Liver (tissue), 9 donors: ENCODE results near the gene OR10A7. TPM values are rescaled to one million over a fixed set of nuclear protein-coding genes. Genes with fewer than 3 reads are reported as not detected.
A peak's percentile ranks its signal among the peaks of the same experiment; 100 is the strongest.

Source experiments
- DNase-seq: peaks from one replicate; pipeline ENCODE4 v3.0.0-alpha.2; 2017; ENCODE audit warnings: low spot score
- H3K27ac ChIP-seq, 2 donors: one replicate each; pipeline ENCODE4 v1.7.0; 2013; ENCODE audit warnings: inconsistent platforms in 2 of 2, low read length in 2 of 2, control low read depth in 1 of 2, low read depth in 1 of 2, mild to moderate bottlenecking in 1 of 2
- H3K27me3 ChIP-seq, 4 donors: one replicate each; pipeline versions ENCODE4 v1.6.1 to v1.7.0; 2013; ENCODE audit warnings: low read length in 3 of 4, inconsistent platforms in 1 of 4, mild to moderate bottlenecking in 1 of 4, moderate library complexity in 1 of 4; ENCODE audit not compliant: control insufficient read depth in 4 of 4, insufficient read depth in 4 of 4
- H3K36me3 ChIP-seq, 4 donors: one replicate each; pipeline versions ENCODE4 v1.6.1 to v1.7.0; 2013; ENCODE audit warnings: low read length in 3 of 4, mild to moderate bottlenecking in 3 of 4, low read depth in 1 of 4, moderate library complexity in 1 of 4; ENCODE audit not compliant: control insufficient read depth in 4 of 4, insufficient read depth in 3 of 4
- H3K4me1 ChIP-seq, 4 donors: one replicate each; pipeline versions ENCODE4 v1.6.1 to v1.7.0; 2013; ENCODE audit warnings: low read length in 3 of 4, mild to moderate bottlenecking in 3 of 4, moderate library complexity in 1 of 4; ENCODE audit not compliant: control insufficient read depth in 4 of 4, insufficient read depth in 4 of 4
- H3K4me3 ChIP-seq, 3 donors: one replicate each; pipeline versions ENCODE4 v1.6.1 to v1.7.0; 2013; ENCODE audit warnings: low read length in 3 of 3, control low read depth in 1 of 3, low read depth in 1 of 3, mild to moderate bottlenecking in 1 of 3
- H3K9ac ChIP-seq, 2 donors: one replicate each; pipeline ENCODE4 v1.7.0; 2013; ENCODE audit warnings: low read length in 2 of 2, mild to moderate bottlenecking in 2 of 2, moderate library complexity in 2 of 2, control low read depth in 1 of 2, low read depth in 1 of 2
- H3K9me3 ChIP-seq, 4 donors: one replicate each; pipeline versions ENCODE4 v1.6.1 to v1.7.0; 2013; ENCODE audit warnings: low read length in 3 of 4; ENCODE audit not compliant: control insufficient read depth in 4 of 4
- FOXA2 ChIP-seq: IDR thresholded peaks from 2 replicates; pipeline ENCODE4 v1.6.1; 2016; ENCODE audit warnings: antibody characterized with exemption
- GABPA ChIP-seq, 2 donors: IDR thresholded peaks in 1 of 2; conservative IDR thresholded peaks in 1 of 2; 2 replicates each; pipeline ENCODE4 v1.6.1; 2016; ENCODE audit warnings: antibody characterized with exemption in 2 of 2, mild to moderate bottlenecking in 1 of 2, moderate library complexity in 1 of 2
- HNF4A ChIP-seq, 2 donors: conservative IDR thresholded peaks; 2 replicates each; pipeline ENCODE4 v1.6.1; 2016; ENCODE audit warnings: antibody characterized with exemption in 2 of 2, mild to moderate bottlenecking in 2 of 2
- HNF4G ChIP-seq: IDR thresholded peaks from 2 replicates; pipeline ENCODE4 v1.6.1; 2016; ENCODE audit warnings: antibody characterized with exemption
- JUND ChIP-seq, 2 donors: IDR thresholded peaks; 2 replicates each; pipeline ENCODE4 v1.6.1; 2016; ENCODE audit warnings: antibody characterized with exemption in 2 of 2
- NR2F2 ChIP-seq: IDR thresholded peaks from 2 replicates; pipeline ENCODE4 v1.6.1; 2016; ENCODE audit warnings: antibody characterized with exemption
- RAD21 ChIP-seq, 2 donors: IDR thresholded peaks; 2 replicates each; pipeline ENCODE4 v1.6.1; 2016; ENCODE audit warnings: antibody characterized with exemption in 2 of 2, mild to moderate bottlenecking in 2 of 2
- RXRA ChIP-seq, 2 donors: IDR thresholded peaks; 2 replicates each; pipeline ENCODE4 v1.6.1; 2017 to 2018; ENCODE audit warnings: antibody characterized with exemption in 2 of 2, mild to moderate bottlenecking in 1 of 2
- SP1 ChIP-seq: IDR thresholded peaks from 2 replicates; pipeline ENCODE4 v1.6.1; 2018; ENCODE audit warnings: antibody characterized with exemption, mild to moderate bottlenecking
- TAF1 ChIP-seq: conservative IDR thresholded peaks from 2 replicates; pipeline ENCODE4 v1.6.1; 2016; ENCODE audit warnings: antibody characterized with exemption, mild to moderate bottlenecking
- YY1 ChIP-seq: IDR thresholded peaks from 2 replicates; pipeline ENCODE4 v1.6.1; 2016; ENCODE audit warnings: antibody characterized with exemption, mild to moderate bottlenecking
- WGBS: extraction: QIAGEN DNeasy Blood & Tissue Kit; methylation state at CpG from one replicate; pipeline ENCODE4 v1.1.7; 2013; 5-methylcytosine and 5-hydroxymethylcytosine counted together
- polyA plus RNA-seq, 2 donors: library from polyadenylated mRNA; stranded (reverse) in 1 of 2; unstranded in 1 of 2; fragments of 200-250 nt in 1 of 2; fragments of >200 nt in 1 of 2; fragmentation: Nextera tagmentation in 1 of 2; extraction: Ambion mirVana in 1 of 2; gene quantifications; one replicate each; pipeline versions ENCODE4 v1.2.1 to v1.2.3, GENCODE V29; 2013 to 2015
- total RNA-seq, 2 donors: library from RNA; depleted of rRNA; stranded (reverse); fragments of >200 nt; gene quantifications; one replicate each; pipeline ENCODE4 v1.2.3, GENCODE V29; 2014
- TF ChIP-seq, protein P1 (sequence below): IDR thresholded peaks from 2 replicates; pipeline ENCODE4 v1.6.1; 2016; ENCODE audit warnings: antibody characterized with exemption, mild to moderate bottlenecking
- TF ChIP-seq, protein P2 (sequence below): IDR thresholded peaks from 2 replicates; pipeline ENCODE4 v1.6.1; 2016; ENCODE audit warnings: antibody characterized with exemption
- TF ChIP-seq, protein P3 (sequence below): fragments of 150-350 bp; IDR thresholded peaks from 2 replicates; pipeline ENCODE4 v1.5.1; 2017; ENCODE audit warnings: improper control_type of control experiment, low read depth, low read length; ENCODE audit not compliant: missing input control
- donor health status: healthy.
- donor health status: healthy.
- donor health status: healthy.
- donor health status: healthy.
- donor health status: healthy.

OR10A7 gene
- total and polyA plus RNA-seq, 4 donors = not detected

DNA sequence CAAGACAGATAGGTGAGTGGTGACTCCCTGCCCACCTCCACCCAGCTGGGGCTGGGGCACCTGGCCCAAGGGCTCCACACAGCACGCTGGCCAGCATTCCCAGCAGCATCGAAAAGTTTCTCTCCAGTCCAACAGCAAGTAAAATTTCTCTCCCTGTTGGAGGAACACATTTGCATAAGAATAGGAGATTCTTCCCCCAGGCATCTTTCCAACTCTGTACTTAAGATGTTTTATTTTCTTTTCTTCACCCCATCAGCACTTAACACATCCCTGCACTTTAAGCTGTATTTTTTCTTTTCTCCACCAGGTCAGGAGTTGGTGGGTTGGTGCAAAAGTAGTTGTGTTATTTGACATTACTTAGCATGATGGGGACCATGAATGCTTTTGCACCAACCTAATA lies 47.4 kb upstream of the OR10A7 start:
- no peak for DNase-seq
- Histone ChIP-seq H3K27ac (no peak overlapping the region), H3K4me1 (no peaks in the 10 kb centered on the region), H3K36me3 (no peaks in the 10 kb centered on the region), H3K4me3 (no peak overlapping the region), H3K27me3 (peaks cover 0 to 4% (median 0%) of the 10 kb centered on the region in 4 donors), H3K9ac (no peak overlapping the region), H3K9me3 (no peaks in the 10 kb centered on the region)
- WGBS = 86% methylated on average over 2 of the region's 2 CpGs
- TF ChIP-seq FOXA2 = no peak
- TF ChIP-seq NR2F2 = no peak
- no peak for TF ChIP-seq HNF4G
- no peak for TF ChIP-seq YY1
- no peak for TF ChIP-seq JUND (IDR thresholded peaks at IDR 0.05)
- TF ChIP-seq, protein P1, sequence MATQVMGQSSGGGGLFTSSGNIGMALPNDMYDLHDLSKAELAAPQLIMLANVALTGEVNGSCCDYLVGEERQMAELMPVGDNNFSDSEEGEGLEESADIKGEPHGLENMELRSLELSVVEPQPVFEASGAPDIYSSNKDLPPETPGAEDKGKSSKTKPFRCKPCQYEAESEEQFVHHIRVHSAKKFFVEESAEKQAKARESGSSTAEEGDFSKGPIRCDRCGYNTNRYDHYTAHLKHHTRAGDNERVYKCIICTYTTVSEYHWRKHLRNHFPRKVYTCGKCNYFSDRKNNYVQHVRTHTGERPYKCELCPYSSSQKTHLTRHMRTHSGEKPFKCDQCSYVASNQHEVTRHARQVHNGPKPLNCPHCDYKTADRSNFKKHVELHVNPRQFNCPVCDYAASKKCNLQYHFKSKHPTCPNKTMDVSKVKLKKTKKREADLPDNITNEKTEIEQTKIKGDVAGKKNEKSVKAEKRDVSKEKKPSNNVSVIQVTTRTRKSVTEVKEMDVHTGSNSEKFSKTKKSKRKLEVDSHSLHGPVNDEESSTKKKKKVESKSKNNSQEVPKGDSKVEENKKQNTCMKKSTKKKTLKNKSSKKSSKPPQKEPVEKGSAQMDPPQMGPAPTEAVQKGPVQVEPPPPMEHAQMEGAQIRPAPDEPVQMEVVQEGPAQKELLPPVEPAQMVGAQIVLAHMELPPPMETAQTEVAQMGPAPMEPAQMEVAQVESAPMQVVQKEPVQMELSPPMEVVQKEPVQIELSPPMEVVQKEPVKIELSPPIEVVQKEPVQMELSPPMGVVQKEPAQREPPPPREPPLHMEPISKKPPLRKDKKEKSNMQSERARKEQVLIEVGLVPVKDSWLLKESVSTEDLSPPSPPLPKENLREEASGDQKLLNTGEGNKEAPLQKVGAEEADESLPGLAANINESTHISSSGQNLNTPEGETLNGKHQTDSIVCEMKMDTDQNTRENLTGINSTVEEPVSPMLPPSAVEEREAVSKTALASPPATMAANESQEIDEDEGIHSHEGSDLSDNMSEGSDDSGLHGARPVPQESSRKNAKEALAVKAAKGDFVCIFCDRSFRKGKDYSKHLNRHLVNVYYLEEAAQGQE = no peak
- TF ChIP-seq TAF1 = no peak
- TF ChIP-seq SP1 = no peak
- no peak for TF ChIP-seq HNF4A (conservative IDR thresholded peaks at IDR 0.05)
- TF ChIP-seq RXRA (IDR thresholded peaks at IDR 0.05) = no peak
- no peak for TF ChIP-seq GABPA (IDR thresholded peaks at IDR 0.05 in 1 of 2, conservative IDR thresholded peaks at IDR 0.05 in 1 of 2)
- TF ChIP-seq, protein P2, sequence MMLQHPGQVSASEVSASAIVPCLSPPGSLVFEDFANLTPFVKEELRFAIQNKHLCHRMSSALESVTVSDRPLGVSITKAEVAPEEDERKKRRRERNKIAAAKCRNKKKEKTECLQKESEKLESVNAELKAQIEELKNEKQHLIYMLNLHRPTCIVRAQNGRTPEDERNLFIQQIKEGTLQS = no peak
- TF ChIP-seq, protein P3, sequence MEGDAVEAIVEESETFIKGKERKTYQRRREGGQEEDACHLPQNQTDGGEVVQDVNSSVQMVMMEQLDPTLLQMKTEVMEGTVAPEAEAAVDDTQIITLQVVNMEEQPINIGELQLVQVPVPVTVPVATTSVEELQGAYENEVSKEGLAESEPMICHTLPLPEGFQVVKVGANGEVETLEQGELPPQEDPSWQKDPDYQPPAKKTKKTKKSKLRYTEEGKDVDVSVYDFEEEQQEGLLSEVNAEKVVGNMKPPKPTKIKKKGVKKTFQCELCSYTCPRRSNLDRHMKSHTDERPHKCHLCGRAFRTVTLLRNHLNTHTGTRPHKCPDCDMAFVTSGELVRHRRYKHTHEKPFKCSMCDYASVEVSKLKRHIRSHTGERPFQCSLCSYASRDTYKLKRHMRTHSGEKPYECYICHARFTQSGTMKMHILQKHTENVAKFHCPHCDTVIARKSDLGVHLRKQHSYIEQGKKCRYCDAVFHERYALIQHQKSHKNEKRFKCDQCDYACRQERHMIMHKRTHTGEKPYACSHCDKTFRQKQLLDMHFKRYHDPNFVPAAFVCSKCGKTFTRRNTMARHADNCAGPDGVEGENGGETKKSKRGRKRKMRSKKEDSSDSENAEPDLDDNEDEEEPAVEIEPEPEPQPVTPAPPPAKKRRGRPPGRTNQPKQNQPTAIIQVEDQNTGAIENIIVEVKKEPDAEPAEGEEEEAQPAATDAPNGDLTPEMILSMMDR = no peak

DNA sequence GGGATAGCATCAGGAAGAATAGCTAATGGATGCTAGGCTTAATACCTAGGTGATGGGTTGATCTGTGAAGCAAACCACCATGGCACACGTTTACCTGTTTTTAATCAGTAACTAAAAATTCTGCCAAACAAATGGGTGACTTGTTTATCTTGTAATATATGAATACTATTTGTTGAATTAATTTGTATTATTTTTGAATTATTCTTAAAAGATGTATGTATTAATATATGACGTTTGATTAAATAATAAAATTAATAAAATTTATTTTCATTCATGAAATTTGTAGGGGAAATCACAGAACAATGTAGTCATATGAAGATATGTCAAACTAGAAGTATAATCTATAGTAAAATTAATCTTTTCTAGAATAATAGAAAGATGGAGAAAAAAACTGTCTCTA lies 32.3 kb upstream of the OR10A7 start:
- peaks cover 0 to 2% (median 0%) of the 10 kb centered on the region in 4 donors for H3K27me3 ChIP-seq
- no peak overlapping the region for H3K4me3 ChIP-seq
- H3K36me3 ChIP-seq = no peaks in the 10 kb centered on the region
- WGBS = 0% methylated on average over 2 of the region's 2 CpGs
- H3K9ac ChIP-seq = no peak overlapping the region
- H3K27ac ChIP-seq = no peak overlapping the region
- no peak for DNase-seq
- no peak for TF ChIP-seq JUND (IDR thresholded peaks at IDR 0.05)
- H3K4me1 ChIP-seq = no peaks in the 10 kb centered on the region
- no peaks in the 10 kb centered on the region for H3K9me3 ChIP-seq

DNA sequence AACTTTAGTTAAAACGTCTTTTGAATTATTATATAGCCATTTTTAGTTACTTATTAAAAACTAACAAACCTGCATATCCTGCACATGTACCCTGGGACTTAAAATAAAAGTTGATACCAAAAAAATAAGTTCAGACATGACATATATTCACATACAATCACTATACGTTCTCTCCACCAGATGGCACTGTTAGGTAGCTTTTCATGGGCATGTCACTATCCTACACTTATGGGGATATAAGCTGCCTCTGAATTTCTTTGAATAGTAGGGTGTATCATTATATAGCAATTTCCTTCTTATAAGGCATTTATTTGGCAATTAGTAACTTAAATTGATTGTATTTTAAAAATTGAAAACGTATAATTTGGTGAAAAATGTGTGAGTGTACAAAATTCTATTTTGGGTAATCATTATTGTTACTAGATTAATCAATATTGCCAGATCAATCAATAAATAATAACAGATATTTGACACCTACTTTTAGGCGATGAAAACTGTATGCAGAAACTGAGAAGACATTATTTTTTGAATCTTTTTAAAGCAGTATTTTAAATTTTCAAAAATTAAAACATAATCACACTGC lies 31.8 kb upstream of the OR10A7 start:
- under 1% methylated on average over 4 of the region's 4 CpGs for whole genome bisulfite sequencing
- Histone ChIP-seq H3K36me3 (no peaks in the 10 kb centered on the region), H3K4me3 (no peak overlapping the region), H3K4me1 (no peaks in the 10 kb centered on the region), H3K27ac (no peak overlapping the region), H3K9ac (no peak overlapping the region), H3K27me3 (no peaks in the 10 kb centered on the region), H3K9me3 (no peaks in the 10 kb centered on the region)
- DNase-seq = no peak
- TF ChIP-seq, protein P3 = peak; percentile 78
- peak; percentile 95 for TF ChIP-seq RAD21 (IDR thresholded peaks at IDR 0.05)
- TF ChIP-seq, protein P2 = no peak
